Dendritic cell treated with granulocyte-macrophage colony-stimulating factor and Interleukin-4, amounts not matched to agents 40 ng/mL and 50 ng/mL, for 4 days (primary cell): ENCODE data around the gene FYCO1.

Source experiments
- H3K27ac Mint-ChIP-seq: one replicate; pipeline ENCODE4 v1.8.0; 2022; ENCODE audit warnings: mild to moderate bottlenecking, mixed read lengths
- H3K27me3 Mint-ChIP-seq: one replicate; pipeline ENCODE4 v1.8.0; 2022; ENCODE audit warnings: mild to moderate bottlenecking, mixed read lengths
- H3K36me3 Mint-ChIP-seq: one replicate; pipeline ENCODE4 v1.8.0; 2022; ENCODE audit warnings: low read depth, mixed read lengths
- H3K4me1 Mint-ChIP-seq: one replicate; pipeline ENCODE4 v1.8.0; 2022; ENCODE audit warnings: low read depth, mixed read lengths
- H3K4me3 Mint-ChIP-seq: one replicate; pipeline ENCODE4 v1.8.0; 2022; ENCODE audit warnings: mild to moderate bottlenecking, moderate library complexity, mixed read lengths
- H3K9me3 Mint-ChIP-seq: one replicate; pipeline ENCODE4 v1.8.0; 2022; ENCODE audit warnings: mixed read lengths
- intact Hi-C: fragments of 100-400 bp; cut with micrococcal nuclease; formaldehyde crosslinking; loops from one replicate; pipeline ENCODE4 v1.15.0; 2022

Gene FYCO1

GRCh38 chr3:45890405-45890804 lies 105.2 kb downstream of the FYCO1 start:
- intact Hi-C loops, result no loop called here
- no peak overlapping the region for H3K27ac Mint-ChIP-seq
- no peak overlapping the region for H3K4me3 Mint-ChIP-seq
- H3K36me3 Mint-ChIP-seq, result no peaks in the 10 kb centered on the region
- H3K9me3 Mint-ChIP-seq, result no peaks in the 10 kb centered on the region
- peaks cover 33% of the 10 kb centered on the region for H3K4me1 Mint-ChIP-seq
- H3K27me3 Mint-ChIP-seq, result peaks cover 3% of the 10 kb centered on the region

- Mint-ChIP-seq H3K36me3 (no peaks in the 10 kb centered on the region), H3K4me3 (no peak overlapping the region), H3K4me1 (peaks cover 24% of the 10 kb centered on the region), H3K27ac (no peak overlapping the region), H3K9me3 (no peaks in the 10 kb centered on the region), H3K27me3 (peaks cover 5% of the 10 kb centered on the region)
- intact Hi-C loops, result no loop called here
Measured at GRCh38 chr3:45889337-45889736, 106.3 kb downstream of the FYCO1 start.

GRCh38 chr3:45887759-45888511 lies 107.7 kb downstream of the FYCO1 start:
- Mint-ChIP-seq H3K4me3 (no peak overlapping the region), H3K27me3 (peaks cover 7% of the 10 kb centered on the region), H3K36me3 (no peaks in the 10 kb centered on the region), H3K4me1 (peaks cover 10% of the 10 kb centered on the region), H3K9me3 (no peaks in the 10 kb centered on the region), H3K27ac (no peak overlapping the region)
- intact Hi-C loops, result no loop called here

- Mint-ChIP-seq H3K4me1 (peaks cover 6% of the 10 kb centered on the region), H3K4me3 (no peak overlapping the region), H3K27ac (no peak overlapping the region), H3K27me3 (peaks cover 7% of the 10 kb centered on the region), H3K36me3 (no peaks in the 10 kb centered on the region), H3K9me3 (no peaks in the 10 kb centered on the region)
- intact Hi-C loops, result no loop called here
Measured at GRCh38 chr3:45887285-45887684, 108.3 kb downstream of the FYCO1 start.

- Mint-ChIP-seq H3K9me3 (no peaks in the 10 kb centered on the region), H3K36me3 (no peaks in the 10 kb centered on the region), H3K27ac (no peak within 1 kb of the TSS), H3K4me1 (no peaks in the 10 kb centered on the region), H3K27me3 (peaks cover 5% of the 10 kb centered on the region), H3K4me3 (no peak within 1 kb of the TSS)
- intact Hi-C loops, result no loop called here
Measured at GRCh38 chr3:45885979-45886705, 109.5 kb downstream of the FYCO1 start, which contains the start of gene CCR9. CCR9 (plus strand) TSS chr3:45886543; CDS start chr3:45894934, 8,391 bp downstream.

GRCh38 chr3:45884368-45885201 lies 111.0 kb downstream of the FYCO1 start:
- intact Hi-C loops, result no loop called here
- Mint-ChIP-seq H3K36me3 (no peaks in the 10 kb centered on the region), H3K4me1 (no peaks in the 10 kb centered on the region), H3K4me3 (no peak overlapping the region), H3K9me3 (no peaks in the 10 kb centered on the region), H3K27me3 (peaks cover 3% of the 10 kb centered on the region), H3K27ac (no peak overlapping the region)

GRCh38 chr3:45881078-45882022 lies 114.3 kb downstream of the FYCO1 start:
- Mint-ChIP-seq H3K4me1 (no peaks in the 10 kb centered on the region), H3K36me3 (no peaks in the 10 kb centered on the region), H3K27ac (no peak overlapping the region), H3K9me3 (no peaks in the 10 kb centered on the region), H3K27me3 (peaks cover 3% of the 10 kb centered on the region), H3K4me3 (no peak overlapping the region)
- intact Hi-C loops, result no loop called here

- no peak overlapping the region for H3K27ac Mint-ChIP-seq
- no peak overlapping the region for H3K4me3 Mint-ChIP-seq
- intact Hi-C loops, result no loop called here
Measured at GRCh38 chr3:45880725-45881077, 114.9 kb downstream of the FYCO1 start.

GRCh38 chr3:45878124-45878523 lies 117.5 kb downstream of the FYCO1 start:
- H3K4me3 Mint-ChIP-seq, result no peak overlapping the region
- H3K9me3 Mint-ChIP-seq, result peaks cover 9% of the 10 kb centered on the region
- no peak overlapping the region for H3K27ac Mint-ChIP-seq
- no peaks in the 10 kb centered on the region for H3K27me3 Mint-ChIP-seq
- intact Hi-C loops, result no loop called here
- no peaks in the 10 kb centered on the region for H3K36me3 Mint-ChIP-seq
- H3K4me1 Mint-ChIP-seq, result no peaks in the 10 kb centered on the region

More at GRCh38 chr3:45880725-45881077, 114.9 kb downstream of the FYCO1 start:
- peaks cover 3% of the 10 kb centered on the region for H3K27me3 Mint-ChIP-seq
- no peaks in the 10 kb centered on the region for H3K4me1 Mint-ChIP-seq
- H3K9me3 Mint-ChIP-seq, result no peaks in the 10 kb centered on the region
- no peaks in the 10 kb centered on the region for H3K36me3 Mint-ChIP-seq

GRCh38 chr3:45874677-45875346 lies 120.8 kb downstream of the FYCO1 start:
- Mint-ChIP-seq H3K4me1 (no peaks in the 10 kb centered on the region), H3K36me3 (no peaks in the 10 kb centered on the region), H3K9me3 (peaks cover 9% of the 10 kb centered on the region), H3K27me3 (no peaks in the 10 kb centered on the region), H3K27ac (no peak overlapping the region), H3K4me3 (no peak overlapping the region)
- intact Hi-C loops, result no loop called here

GRCh38 chr3:45873638-45874037 lies 122.0 kb downstream of the FYCO1 start:
- intact Hi-C loops, result no loop called here
- Mint-ChIP-seq H3K27me3 (peaks cover 3% of the 10 kb centered on the region), H3K27ac (no peak overlapping the region), H3K9me3 (peaks cover 9% of the 10 kb centered on the region), H3K36me3 (no peaks in the 10 kb centered on the region), H3K4me3 (no peak overlapping the region), H3K4me1 (no peaks in the 10 kb centered on the region)

GRCh38 chr3:45873036-45873435 lies 122.6 kb downstream of the FYCO1 start:
- peaks cover 3% of the 10 kb centered on the region for H3K27me3 Mint-ChIP-seq
- no peak overlapping the region for H3K4me3 Mint-ChIP-seq
- no peaks in the 10 kb centered on the region for H3K4me1 Mint-ChIP-seq
- intact Hi-C loops, result no loop called here
- H3K36me3 Mint-ChIP-seq, result no peaks in the 10 kb centered on the region
- peaks cover 9% of the 10 kb centered on the region for H3K9me3 Mint-ChIP-seq
- H3K27ac Mint-ChIP-seq, result no peak overlapping the region

- H3K9me3 Mint-ChIP-seq, result peaks cover 9% of the 10 kb centered on the region
- no peaks in the 10 kb centered on the region for H3K36me3 Mint-ChIP-seq
- no peak overlapping the region for H3K4me3 Mint-ChIP-seq
- no peaks in the 10 kb centered on the region for H3K4me1 Mint-ChIP-seq
- H3K27ac Mint-ChIP-seq, result no peak overlapping the region
- peaks cover 3% of the 10 kb centered on the region for H3K27me3 Mint-ChIP-seq
- intact Hi-C loops, result no loop called here
Measured at GRCh38 chr3:45872569-45872968, 123.1 kb downstream of the FYCO1 start.
